ENCODE measurements around the gene MEGF11. TPM values are rescaled to one million over a fixed set of nuclear protein-coding genes. Genes with fewer than 3 reads are reported as not detected.

MEGF11 gene
- total RNA-seq, 6 experiments from 2014 or later: not detected

DNA sequence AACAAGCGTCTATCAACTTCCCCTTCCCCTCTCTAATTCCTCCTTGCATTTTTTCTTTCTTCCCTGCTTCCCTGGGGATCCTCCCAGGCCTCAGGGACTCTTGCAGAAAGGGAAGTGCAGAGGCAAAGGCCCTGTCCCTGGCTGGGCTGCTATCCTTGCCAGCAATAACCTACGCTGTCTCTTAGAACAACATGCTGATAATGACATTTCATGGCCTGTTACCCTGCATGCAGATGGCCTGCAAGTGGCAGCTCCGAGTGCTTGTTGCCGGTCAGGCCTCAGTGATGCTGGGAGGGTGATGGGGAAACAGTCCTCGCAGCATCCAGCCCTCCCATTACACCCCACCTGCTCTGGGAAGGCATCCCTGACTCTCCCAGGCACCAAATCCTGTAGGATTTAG is 216.7 kb downstream of the MEGF11 start:
- DNase-seq: no peak
- Mint-ChIP-seq H3K27me3 (ENCODE audit: insufficient read depth) (peaks cover 47% of the 10 kb centered on the region), H3K4me3 (no peak overlapping the region), H3K27ac (no peak overlapping the region), H3K4me1 (ENCODE audit: low read depth) (peaks cover 10% of the 10 kb centered on the region), H3K36me3 (ENCODE audit: low read depth) (no peaks in the 10 kb centered on the region), H3K9me3 (peaks cover 7% of the 10 kb centered on the region)
- TF ChIP-seq, protein P1, sequence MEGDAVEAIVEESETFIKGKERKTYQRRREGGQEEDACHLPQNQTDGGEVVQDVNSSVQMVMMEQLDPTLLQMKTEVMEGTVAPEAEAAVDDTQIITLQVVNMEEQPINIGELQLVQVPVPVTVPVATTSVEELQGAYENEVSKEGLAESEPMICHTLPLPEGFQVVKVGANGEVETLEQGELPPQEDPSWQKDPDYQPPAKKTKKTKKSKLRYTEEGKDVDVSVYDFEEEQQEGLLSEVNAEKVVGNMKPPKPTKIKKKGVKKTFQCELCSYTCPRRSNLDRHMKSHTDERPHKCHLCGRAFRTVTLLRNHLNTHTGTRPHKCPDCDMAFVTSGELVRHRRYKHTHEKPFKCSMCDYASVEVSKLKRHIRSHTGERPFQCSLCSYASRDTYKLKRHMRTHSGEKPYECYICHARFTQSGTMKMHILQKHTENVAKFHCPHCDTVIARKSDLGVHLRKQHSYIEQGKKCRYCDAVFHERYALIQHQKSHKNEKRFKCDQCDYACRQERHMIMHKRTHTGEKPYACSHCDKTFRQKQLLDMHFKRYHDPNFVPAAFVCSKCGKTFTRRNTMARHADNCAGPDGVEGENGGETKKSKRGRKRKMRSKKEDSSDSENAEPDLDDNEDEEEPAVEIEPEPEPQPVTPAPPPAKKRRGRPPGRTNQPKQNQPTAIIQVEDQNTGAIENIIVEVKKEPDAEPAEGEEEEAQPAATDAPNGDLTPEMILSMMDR (IDR thresholded peaks at IDR 0.05): no peak

DNA sequence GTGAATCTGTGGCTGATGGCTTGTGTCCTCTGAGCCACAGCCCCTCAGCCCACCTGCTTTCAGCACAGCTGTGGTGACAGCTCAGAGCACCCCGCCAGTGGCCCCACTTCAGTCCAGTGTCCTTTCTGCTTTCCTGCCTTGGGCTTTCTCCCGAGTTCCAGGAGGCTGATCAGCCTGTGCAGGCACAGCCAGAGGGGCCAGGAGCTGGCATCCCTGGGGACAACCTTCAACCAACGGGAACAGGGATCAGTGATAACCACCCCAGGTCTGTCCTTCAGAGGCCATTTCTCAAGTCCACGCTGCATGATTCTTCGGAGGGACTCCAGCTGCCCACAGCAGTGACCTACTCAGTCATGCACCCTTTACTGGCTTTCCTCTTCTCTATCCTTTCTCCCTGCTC is 217.6 kb downstream of the MEGF11 start:
- TF ChIP-seq, protein P1 (IDR thresholded peaks at IDR 0.05): no peak
- no peak for DNase-seq
- Mint-ChIP-seq H3K9me3 (peaks cover 7% of the 10 kb centered on the region), H3K4me3 (no peak overlapping the region), H3K4me1 (ENCODE audit: low read depth) (peaks cover 10% of the 10 kb centered on the region), H3K27ac (no peak overlapping the region), H3K36me3 (ENCODE audit: low read depth) (no peaks in the 10 kb centered on the region), H3K27me3 (ENCODE audit: insufficient read depth) (peaks cover 49% of the 10 kb centered on the region)

DNA sequence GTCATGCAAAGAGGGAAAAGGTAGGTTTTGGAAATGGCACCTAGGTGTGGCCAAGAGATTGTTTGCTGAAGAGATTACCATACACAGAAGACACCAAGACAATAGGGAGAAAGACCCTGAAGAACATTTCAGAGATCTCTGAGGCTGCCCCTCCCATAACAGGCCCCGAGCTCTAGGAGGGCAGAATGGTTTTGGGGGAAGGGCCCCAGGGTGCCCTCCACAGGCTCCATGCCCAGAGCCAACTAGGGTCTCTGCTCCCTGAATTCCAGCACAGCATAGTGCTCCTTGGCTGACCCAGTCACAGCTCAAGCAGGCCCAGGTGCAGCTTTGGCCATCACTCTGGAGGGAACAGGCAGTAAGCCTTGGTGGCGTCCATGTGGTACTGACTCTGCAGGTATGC is 220.4 kb downstream of the MEGF11 start:
- peaks cover 7% of the 10 kb centered on the region for H3K9me3 Mint-ChIP-seq
- no peak for DNase-seq
- peaks cover 7% of the 10 kb centered on the region; the same call in 1 of the 2 replicates for H3K4me1 Mint-ChIP-seq (ENCODE audit: low read depth)
- peaks cover 40% of the 10 kb centered on the region for H3K27me3 Mint-ChIP-seq (ENCODE audit: insufficient read depth)
- H3K27ac Mint-ChIP-seq: no peak overlapping the region
- no peaks in the 10 kb centered on the region for H3K36me3 Mint-ChIP-seq (ENCODE audit: low read depth)
- TF ChIP-seq, protein P1 (IDR thresholded peaks at IDR 0.05): no peak
- H3K4me3 Mint-ChIP-seq: no peak overlapping the region

DNA sequence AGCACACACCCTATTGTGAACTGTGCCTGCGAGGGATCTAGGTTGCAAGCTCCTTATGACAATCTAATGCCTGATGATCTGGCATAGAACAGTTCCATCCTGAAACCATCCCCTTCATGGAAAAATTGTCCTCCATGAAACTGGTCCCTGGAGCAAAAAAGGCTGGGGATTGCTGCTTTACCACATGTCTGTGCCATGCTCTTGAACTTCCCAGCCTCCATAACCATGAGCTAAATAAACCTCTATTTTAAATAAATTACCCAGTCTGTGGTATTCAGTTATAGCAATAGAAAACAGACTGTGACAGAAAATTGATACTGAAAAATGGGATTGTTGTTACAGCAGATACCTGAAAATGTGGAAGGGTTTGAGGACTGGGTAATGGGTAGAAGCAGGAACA is 221.5 kb downstream of the MEGF11 start:
- peaks cover 7% of the 10 kb centered on the region for H3K9me3 Mint-ChIP-seq
- H3K27me3 Mint-ChIP-seq (ENCODE audit: insufficient read depth): peaks cover 33% of the 10 kb centered on the region
- TF ChIP-seq, protein P1 (IDR thresholded peaks at IDR 0.05): no peak
- DNase-seq: no peak
- no peak overlapping the region for H3K4me3 Mint-ChIP-seq
- no peak overlapping the region for H3K27ac Mint-ChIP-seq
- H3K36me3 Mint-ChIP-seq (ENCODE audit: low read depth): no peaks in the 10 kb centered on the region
- peaks cover 18% of the 10 kb centered on the region for H3K4me1 Mint-ChIP-seq (ENCODE audit: low read depth)

DNA sequence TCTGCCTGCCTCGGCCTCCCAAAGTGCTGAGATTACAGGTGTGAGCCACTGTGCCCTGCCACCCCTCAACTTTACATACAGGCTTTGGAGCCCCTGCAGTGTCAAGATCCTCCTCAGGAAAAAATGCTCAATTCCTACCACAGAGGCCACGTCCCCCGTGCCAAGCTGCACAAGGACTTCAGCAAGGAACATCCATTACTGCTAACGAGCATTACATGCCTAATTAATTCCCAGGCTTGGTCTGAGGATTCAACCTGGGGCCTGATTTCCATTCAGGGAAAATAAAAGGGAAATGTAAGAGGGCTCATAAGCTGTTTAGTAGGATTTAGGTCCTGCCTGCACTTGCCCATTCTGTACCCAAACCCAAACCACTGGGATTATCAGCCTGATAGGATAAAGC is 222.9 kb downstream of the MEGF11 start:
- Mint-ChIP-seq H3K27me3 (ENCODE audit: insufficient read depth) (peaks cover 24% of the 10 kb centered on the region), H3K36me3 (ENCODE audit: low read depth) (no peaks in the 10 kb centered on the region), H3K27ac (no peak overlapping the region), H3K4me3 (no peak overlapping the region), H3K9me3 (peaks cover 7% of the 10 kb centered on the region), H3K4me1 (ENCODE audit: low read depth) (peaks cover 19% of the 10 kb centered on the region)
- TF ChIP-seq, protein P1 (IDR thresholded peaks at IDR 0.05): no peak
- DNase-seq: no peak

DNA sequence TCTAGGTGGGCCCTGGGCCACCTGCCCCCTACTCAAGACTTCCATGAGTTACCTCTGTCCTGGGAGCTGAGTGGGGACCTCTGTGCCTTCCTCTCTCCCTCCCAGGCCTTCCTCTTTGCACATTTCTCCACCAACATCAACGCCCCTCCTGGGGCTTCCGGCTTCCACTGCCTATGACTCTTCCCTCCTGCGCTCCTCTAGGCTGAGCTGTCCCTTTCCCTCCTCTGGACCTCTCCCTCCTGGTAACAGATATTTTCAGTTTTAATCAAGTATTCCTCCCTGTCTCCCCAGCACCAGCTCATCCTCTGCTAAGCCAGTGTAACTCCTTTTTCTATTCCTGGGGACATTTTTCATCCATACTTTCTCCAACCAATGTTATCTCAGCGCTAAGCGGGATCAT is 223.9 kb downstream of the MEGF11 start:
- H3K27ac Mint-ChIP-seq: no peak overlapping the region
- H3K27me3 Mint-ChIP-seq (ENCODE audit: insufficient read depth): peaks cover 25% of the 10 kb centered on the region
- TF ChIP-seq, protein P1 (IDR thresholded peaks at IDR 0.05): no peak
- no peak for DNase-seq
- H3K4me1 Mint-ChIP-seq (ENCODE audit: low read depth): peaks cover 19% of the 10 kb centered on the region
- H3K4me3 Mint-ChIP-seq: no peak overlapping the region
- H3K9me3 Mint-ChIP-seq: peaks cover 7% of the 10 kb centered on the region
- no peaks in the 10 kb centered on the region for H3K36me3 Mint-ChIP-seq (ENCODE audit: low read depth)

Measured in HFFc6 (cell line).